AG04449 (cell line): ENCODE measurements around the gene SNAP23.

ENCODE experiments used
- CTCF ChIA-PET: fragments of 350-600 bp; formaldehyde crosslinking; extraction: SDS; loops from one replicate; lab custom pipeline; 2021; ENCODE audit warnings: antibody characterized with exemption; lab: Yijun Ruan, JAX
- POLR2A ChIA-PET: fragments of 400-600, 350-600 bp; formaldehyde crosslinking; extraction: SDS; loops from one replicate; lab custom pipeline; 2020; ENCODE audit warnings: antibody characterized with exemption, inconsistent platforms; lab: Yijun Ruan, JAX
- DNase-seq: peaks from one replicate; pipeline ENCODE4 v3.0.0-alpha.2; 2010; ENCODE audit warnings: low read depth, low spot score
- H3K4me3 ChIP-seq: 2 replicates; pipeline ENCODE4 v1.5.1; 2011; ENCODE audit warnings: low read depth, mild to moderate bottlenecking, control low read depth, low read length
- CTCF ChIP-seq: IDR thresholded peaks from one replicate; pipeline ENCODE4 v1.5.1; 2011; ENCODE audit warnings: mild to moderate bottlenecking, moderate library complexity, low read length, control low read depth, inconsistent platforms; ENCODE audit not compliant: insufficient read depth; ENCODE audit errors: missing control alignments

The SNAP23 gene

GRCh38 chr15:42575188-42576039 lies 80.0 kb downstream of the SNAP23 start, which contains the start of gene STARD9:
STARD9 (plus strand) TSS chr15:42575606; CDS start chr15:42575716, 110 bp downstream.
- H3K4me3 ChIP-seq = peak within 1 kb of the TSS; percentile 84
- ChIA-PET CTCF (interaction anchor here (0.9 to 2.3 kb wide), 3 partner anchors 9 to 17 kb away, joined by 3 to 7 read pairs (median 3); no protein-coding TSS in a partner anchor), POLR2A (interaction anchor here (0.8 to 2.1 kb wide), 3 partner anchors 27 to 80 kb away, joined by 3 to 7 read pairs (median 6); partner anchors contain the start of gene SNAP23)
- DNase-seq = peak; percentile 82
- TF ChIP-seq CTCF = no peak

DNA sequence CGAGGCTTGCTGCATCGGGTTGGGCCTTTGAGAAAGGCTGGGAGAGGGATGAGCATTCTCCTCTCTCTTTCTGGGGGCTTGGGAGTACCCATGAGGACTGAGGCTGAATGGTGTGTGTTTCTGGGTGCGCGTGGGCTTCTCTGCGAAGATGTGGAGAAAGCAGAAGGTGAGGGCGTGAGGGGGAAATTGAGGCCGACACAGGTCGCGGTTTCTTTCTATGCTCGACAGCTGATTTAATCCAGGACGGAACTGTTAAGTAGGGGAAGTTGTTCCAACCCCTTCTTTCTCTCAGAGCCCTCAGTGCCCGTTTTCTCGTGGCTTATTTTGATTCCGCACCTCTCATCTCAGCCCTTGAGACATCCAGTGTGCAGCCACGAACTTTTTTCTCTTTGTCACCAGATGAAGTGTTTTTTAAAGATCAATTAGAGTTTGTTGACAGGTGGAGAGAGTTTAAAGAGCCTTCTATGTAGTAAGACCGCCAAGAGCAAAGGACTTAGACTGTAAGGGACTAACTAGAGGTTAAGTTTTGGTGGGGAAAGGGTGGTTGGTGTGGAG lies 80.7 kb downstream of the SNAP23 start:
- no peak for DNase-seq
- ChIA-PET CTCF (interaction anchor here (0.9 to 2.3 kb wide), 4 partner anchors 8 to 17 kb away, joined by 3 to 7 read pairs (median 4); no protein-coding TSS in a partner anchor), POLR2A (interaction anchor here (1.2 to 2.1 kb wide), 2 partner anchors 28 to 81 kb away, joined by 6 to 7 read pairs; partner anchors contain the start of gene SNAP23)
- no peak for TF ChIP-seq CTCF
- H3K4me3 ChIP-seq = peak overlapping the region; percentile 84

- H3K4me3 ChIP-seq = no peak overlapping the region
- no peak for TF ChIP-seq CTCF
- ChIA-PET POLR2A (no interaction called here), CTCF (interaction anchor here (1.4 to 2.3 kb wide), 3 partner anchors 10 to 76 kb away, joined by 4 to 7 read pairs (median 4); no protein-coding TSS in a partner anchor)
- no peak for DNase-seq
Measured at GRCh38 chr15:42576776-42577175, 81.3 kb downstream of the SNAP23 start.

- no peak for DNase-seq
- CTCF ChIA-PET = interaction anchor here (1.4 to 1.8 kb wide), 2 partner anchors 9 to 75 kb away, joined by 4 read pairs; no protein-coding TSS in a partner anchor
- POLR2A ChIA-PET = no interaction called here
- no peak overlapping the region; the same call in 1 of the 2 replicates for H3K4me3 ChIP-seq
- no peak for TF ChIP-seq CTCF
Measured at GRCh38 chr15:42577514-42578031, 82.1 kb downstream of the SNAP23 start.

DNA sequence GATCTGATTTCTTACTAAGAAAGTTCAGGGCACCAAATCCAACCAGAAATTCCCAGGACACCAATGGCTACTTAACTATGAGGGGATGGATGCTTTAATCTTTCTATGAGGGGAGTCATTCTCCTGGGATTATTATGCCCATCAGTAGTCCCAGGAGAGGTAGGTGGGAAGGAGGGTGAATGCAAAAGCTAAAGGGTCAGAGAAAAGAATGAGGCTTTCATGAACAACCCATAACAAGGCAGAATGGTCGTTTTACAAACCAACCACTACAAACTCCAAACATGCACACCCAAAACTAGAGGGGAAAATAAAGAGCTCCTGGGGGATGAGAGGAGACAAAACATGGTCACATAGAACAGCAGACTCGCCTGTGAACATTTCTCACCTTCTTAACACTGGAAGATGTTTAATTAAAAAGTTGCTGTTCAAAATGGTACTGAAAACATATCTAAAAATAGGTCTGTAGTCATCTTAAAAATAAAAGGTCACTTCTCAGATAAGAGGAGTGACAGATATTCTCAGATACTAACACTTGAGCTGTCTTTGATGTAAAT lies 83.6 kb downstream of the SNAP23 start:
- H3K4me3 ChIP-seq = no peak overlapping the region
- POLR2A ChIA-PET = no interaction called here
- CTCF ChIA-PET = interaction anchor here (1.0 kb wide), 1 partner anchor 13 kb away, joined by 3 read pairs; no protein-coding TSS in a partner anchor
- no peak for DNase-seq
- no peak for TF ChIP-seq CTCF
